Body of pancreas (tissue), 4 donors: Measurements from ENCODE around the gene GJC2.

Experiments
- CTCF ChIP-seq, 7 experiments: fragments of 450-650 bp in 4 of 7; fragments of 200-600 bp in 3 of 7; sonication (generic) in 3 of 7; IDR thresholded peaks; one replicate each; pipeline ENCODE4 v1.5.1; 2016 to 2019; ENCODE audit warnings: antibody characterized with exemption in 7 of 7
- POLR2A ChIP-seq, 3 donors: fragments of 450-650 bp; IDR thresholded peaks; one replicate each; pipeline ENCODE4 v1.6.1; 2016; ENCODE audit warnings: antibody characterized with exemption in 3 of 3, mild to moderate bottlenecking in 2 of 3

GRCh38 chr1:228142701-228143136, 7.0 kb upstream of the GJC2 start:
- no peak for TF ChIP-seq CTCF (IDR thresholded peaks at IDR 0.05)
- TF ChIP-seq POLR2A (IDR thresholded peaks at IDR 0.05) = no peak
